Measurements from ENCODE around the gene IFNL4.

GRCh38 chr19:39217094-39217493 is 31.6 kb downstream of the IFNL4 start:
- no peak for TF ChIP-seq EZH2 (IDR thresholded peaks at IDR 0.05; ENCODE audit: borderline replicate concordance, low read depth, low read length, poor library complexity, severe bottlenecking)
- TF ChIP-seq, protein P1, sequence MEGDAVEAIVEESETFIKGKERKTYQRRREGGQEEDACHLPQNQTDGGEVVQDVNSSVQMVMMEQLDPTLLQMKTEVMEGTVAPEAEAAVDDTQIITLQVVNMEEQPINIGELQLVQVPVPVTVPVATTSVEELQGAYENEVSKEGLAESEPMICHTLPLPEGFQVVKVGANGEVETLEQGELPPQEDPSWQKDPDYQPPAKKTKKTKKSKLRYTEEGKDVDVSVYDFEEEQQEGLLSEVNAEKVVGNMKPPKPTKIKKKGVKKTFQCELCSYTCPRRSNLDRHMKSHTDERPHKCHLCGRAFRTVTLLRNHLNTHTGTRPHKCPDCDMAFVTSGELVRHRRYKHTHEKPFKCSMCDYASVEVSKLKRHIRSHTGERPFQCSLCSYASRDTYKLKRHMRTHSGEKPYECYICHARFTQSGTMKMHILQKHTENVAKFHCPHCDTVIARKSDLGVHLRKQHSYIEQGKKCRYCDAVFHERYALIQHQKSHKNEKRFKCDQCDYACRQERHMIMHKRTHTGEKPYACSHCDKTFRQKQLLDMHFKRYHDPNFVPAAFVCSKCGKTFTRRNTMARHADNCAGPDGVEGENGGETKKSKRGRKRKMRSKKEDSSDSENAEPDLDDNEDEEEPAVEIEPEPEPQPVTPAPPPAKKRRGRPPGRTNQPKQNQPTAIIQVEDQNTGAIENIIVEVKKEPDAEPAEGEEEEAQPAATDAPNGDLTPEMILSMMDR (conservative IDR thresholded peaks at IDR 0.05; ENCODE audit: low read depth, low read length), result no peak

Measured in A673 (cell line).